ENCODE results near the gene CHMP3. TPM values are rescaled to one million over a fixed set of nuclear protein-coding genes. Genes with fewer than 3 reads are reported as not detected.

The CHMP3 gene
- polyA plus RNA-seq, 4 donors = 119 to 152 (median 130) TPM

DNA sequence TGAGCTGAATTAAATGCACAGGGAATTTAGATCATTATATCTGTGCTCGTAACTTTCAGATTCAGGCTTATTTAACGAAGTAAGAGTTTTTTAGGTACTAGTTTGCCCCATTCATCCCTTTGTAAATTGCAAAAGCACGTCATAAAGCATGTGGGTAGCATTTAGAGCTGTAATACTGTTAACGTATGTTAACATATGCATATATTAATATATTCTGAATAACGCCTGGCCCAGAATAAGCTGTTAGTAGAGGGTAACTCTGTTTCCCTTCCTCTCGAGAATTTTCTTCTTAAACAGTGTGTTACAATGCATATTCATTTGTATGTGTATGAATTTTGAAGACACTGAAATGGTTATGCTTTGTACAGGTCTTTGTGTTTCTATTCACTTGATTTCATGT lies 91.6 kb downstream of the CHMP3 start:
- no peak for DNase-seq (ENCODE audit: low read depth in 4 of 4, low spot score in 2 of 4)

DNA sequence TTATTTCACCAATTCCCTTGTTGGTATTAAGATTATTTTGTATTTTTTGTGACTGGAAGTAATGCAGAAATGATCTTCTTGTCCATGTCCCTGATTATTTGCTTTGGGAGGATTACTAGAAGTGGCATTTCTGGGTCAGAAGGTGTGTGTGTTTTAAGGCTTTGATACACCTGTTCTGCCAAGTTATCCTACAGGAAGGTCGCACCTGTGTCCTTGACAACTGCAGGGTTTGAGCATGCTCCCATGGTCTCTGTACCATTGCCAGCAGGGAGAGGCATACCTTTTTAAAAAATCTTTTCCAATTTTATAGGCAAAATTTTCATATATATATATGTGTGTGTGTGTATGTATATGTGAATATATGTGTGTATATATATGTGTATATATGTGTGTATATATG lies 92.4 kb downstream of the CHMP3 start:
- no peak for DNase-seq (ENCODE audit: low read depth in 4 of 4, low spot score in 2 of 4)

DNA sequence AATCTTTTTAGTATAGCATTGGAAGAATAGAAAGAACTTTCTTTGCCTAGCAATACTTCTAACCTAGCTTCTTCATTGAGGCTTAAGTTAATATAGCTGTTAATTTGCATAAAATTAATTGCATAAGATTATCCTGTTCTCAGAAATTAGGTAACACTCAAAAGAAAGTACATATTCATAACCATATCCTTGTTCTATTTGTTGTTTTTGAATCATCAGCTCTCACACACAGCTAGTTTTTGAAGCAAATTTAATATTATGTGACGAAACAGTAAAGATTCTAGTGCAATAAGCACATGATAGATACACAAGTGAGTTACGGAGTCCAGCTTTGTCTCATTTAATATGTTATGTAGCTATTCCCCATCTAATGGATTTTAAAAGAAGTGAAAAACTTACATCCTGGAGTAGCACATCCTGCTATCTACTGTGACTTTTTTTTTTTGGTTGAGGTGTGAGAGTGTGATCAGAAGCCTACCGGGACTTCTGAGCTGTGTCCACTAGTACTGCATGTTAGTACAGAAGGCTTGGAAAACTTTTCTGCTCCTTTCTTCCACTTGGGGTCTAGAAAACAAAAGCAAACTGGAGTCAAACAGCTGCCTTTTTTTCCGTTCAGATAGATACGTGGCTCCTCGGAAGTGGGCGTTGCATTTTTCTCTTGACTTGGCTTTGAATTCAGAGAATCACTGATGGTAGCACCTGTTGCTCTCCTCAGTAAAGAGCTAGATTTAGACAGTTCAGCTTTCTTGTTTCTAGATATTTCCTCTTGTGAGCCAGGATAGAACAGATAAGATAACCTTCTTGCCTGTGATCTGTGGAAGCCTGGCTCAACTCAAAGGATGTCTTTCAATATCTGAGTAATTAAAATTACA lies 94.8 kb downstream of the CHMP3 start:
- no peak for DNase-seq (ENCODE audit: low read depth in 4 of 4, low spot score in 2 of 4)

DNA sequence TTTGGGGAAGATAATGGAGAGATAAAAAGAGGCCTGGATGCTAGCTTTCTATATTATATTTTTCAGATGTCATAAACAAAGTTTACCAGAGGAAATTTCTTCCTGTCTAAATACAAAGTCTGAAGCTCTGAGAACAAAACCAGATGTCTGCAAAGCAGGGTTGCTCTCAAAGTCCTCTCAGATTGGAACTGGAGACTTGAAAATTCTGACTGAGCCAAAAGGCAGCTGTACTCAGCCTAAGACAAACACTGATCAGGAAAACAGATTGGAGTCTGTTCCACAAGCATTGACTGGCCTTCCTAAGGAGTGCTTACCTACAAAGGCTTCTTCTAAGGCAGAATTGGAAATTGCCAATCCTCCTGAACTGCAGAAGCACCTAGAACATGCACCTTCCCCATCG lies 96.9 kb downstream of the CHMP3 start:
- DNase-seq (ENCODE audit: low read depth in 4 of 4, low spot score in 2 of 4) = no peak

DNA sequence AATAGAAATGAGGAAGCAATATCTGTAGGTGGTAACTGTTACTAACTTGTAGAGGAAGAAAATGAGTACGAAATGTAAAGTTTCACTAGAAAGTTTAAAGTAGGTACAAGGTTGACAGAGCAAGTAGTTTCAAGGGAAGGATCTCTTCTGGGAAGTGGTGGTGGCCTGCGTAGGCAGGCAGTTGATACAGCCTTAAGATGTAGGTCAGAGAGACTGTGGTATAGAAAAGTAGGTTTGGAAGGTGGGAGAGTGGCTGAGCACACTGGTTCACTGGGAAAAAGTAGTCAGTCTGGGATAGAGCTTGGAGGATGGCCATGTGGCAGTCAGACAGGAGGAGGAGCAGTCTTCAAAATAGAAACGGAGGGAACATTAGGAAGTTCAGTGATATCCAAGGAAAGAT lies 98.6 kb downstream of the CHMP3 start:
- no peak for DNase-seq (ENCODE audit: low read depth in 4 of 4, low spot score in 2 of 4)

DNA sequence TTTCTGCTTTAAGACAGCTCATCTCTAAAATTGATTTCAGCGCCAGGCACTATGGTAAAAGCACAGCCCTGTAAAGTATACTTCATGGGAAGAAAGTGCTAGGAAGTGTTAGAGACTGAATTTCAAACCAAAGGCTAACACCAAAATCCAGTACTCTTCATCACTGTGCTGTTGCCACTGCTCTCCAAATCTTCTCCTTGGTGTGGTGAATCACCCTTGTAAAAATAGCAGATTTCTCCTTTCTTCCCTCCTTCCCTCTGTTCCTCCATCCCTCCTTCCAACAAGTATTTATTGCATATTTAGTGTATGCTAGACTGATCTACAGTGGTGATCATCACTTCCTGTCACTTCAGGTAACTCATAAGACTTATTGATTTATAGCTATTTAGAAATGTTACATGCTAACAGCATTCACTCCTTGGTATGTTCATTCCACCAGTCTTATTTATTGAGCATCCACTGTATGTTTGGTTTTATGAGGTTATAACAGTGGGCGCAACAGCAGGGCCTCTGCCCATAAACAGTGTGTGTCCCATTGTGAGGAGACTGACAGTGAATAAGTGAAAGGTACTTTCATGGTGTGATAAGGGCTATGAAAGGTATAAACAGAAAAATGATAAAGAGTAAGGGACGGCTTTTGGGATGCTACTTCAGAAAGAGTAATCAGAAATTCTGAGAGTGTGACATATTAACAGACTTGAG lies 102.0 kb downstream of the CHMP3 start:
- no peak for DNase-seq (ENCODE audit: low read depth in 4 of 4, low spot score in 2 of 4)

DNA sequence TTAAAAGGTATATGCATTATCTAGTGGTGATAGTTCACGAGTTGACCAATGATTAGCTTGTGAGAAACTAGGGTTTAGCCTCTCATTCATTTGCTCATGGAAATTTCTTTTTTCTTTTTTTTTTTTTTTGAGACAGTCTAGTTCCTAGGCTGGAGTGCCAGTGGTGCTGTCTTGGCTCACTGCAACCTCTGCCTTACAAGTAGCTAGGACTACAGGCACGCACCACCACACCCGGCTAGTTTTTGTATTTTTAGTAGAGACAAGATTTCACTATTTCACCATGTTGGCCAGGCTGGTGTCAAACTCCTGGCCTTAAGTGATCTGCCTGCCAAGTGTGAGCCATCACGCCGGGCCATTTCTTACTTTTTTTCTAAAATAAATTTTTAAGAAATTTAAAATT lies 108.1 kb downstream of the CHMP3 start:
- no peak for DNase-seq (ENCODE audit: low read depth in 4 of 4, low spot score in 2 of 4)

DNA sequence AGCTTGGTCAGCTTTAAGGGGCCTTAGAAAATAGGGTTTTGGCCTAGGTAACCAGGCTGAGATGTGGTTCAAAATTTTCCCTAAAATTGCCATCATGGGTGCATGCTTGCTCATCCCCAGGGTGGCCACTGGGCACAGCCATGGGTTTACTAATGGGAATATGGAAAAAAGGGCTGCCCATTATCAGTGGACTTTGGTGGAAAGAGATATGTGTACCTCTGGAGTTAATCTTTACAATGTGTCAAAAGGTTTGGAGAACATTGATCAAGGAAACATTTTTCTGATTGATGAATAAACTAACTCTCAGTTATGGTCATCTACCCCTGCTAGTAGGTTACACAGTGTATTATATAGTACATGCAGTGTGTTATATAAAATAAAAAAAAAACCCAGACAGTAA lies 109.0 kb downstream of the CHMP3 start:
- no peak for DNase-seq (ENCODE audit: low read depth in 4 of 4, low spot score in 2 of 4)

DNA sequence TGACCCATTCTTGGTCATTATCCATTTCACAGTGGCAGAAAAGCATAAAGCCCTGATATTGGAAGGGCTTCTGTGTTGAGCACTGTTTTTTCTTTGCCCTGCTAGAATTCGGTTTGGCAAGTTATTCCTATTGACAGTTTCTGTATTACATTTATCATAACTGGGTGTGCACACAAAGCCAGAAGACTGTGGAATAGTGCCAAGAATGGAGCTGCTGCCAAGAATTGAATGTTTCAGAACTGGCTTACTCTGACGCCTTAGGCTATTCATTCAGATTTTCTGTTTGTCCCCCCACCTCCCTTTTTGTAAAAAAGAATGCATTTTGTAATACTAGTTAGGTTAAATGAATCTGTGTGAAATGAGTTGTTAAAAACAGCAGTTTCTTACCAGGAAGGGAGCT lies 109.4 kb downstream of the CHMP3 start:
- DNase-seq (ENCODE audit: low read depth in 4 of 4, low spot score in 2 of 4) = no peak

Other genes with a start within 250 kb of the CHMP3 start
- 1 to 10 TPM; 2.5 to 3.2 (median 3.1) TPM for gene REEP1, start 225.8 kb downstream of the CHMP3 start, polyA plus RNA-seq (ENCODE audit: insufficient read length in 4 of 4)
- gene KDM3A, start 122.1 kb downstream of the CHMP3 start, polyA plus RNA-seq (ENCODE audit: insufficient read length in 4 of 4) = 10 to 100 TPM; 48.9 to 68.8 (median 57.9) TPM
- gene RNF103, start 60.4 kb upstream of the CHMP3 start, polyA plus RNA-seq (ENCODE audit: insufficient read length in 4 of 4) = 10 to 100 TPM; 31.7 to 35.7 (median 34.1) TPM
- 10 to 100 TPM; 52.0 to 64.9 (median 58.8) TPM for gene RMND5A, start 156.8 kb upstream of the CHMP3 start, polyA plus RNA-seq (ENCODE audit: insufficient read length in 4 of 4)
- under 1 TPM; 0.27 to 0.45 (median 0.29) TPM for gene CD8A, start 227.5 kb upstream of the CHMP3 start, polyA plus RNA-seq (ENCODE audit: insufficient read length in 4 of 4)

Measured in left renal cortex interstitium (tissue), 4 donors.